ACHN (cell line): ENCODE results near the gene GPRC5A.

Experiments used
- DNase-seq: peaks from one replicate; pipeline ENCODE4 v3.0.0-alpha.2; 2015
- in situ Hi-C: cut with HindIII; loops from 2 replicates; pipeline ENCODE4 v1.10.0; 2017; ENCODE audit warnings: low sequenced_read_pairs, low pct_ligation_motif_present, low pct_unique_long_range_greater_than_20kb

Gene GPRC5A

DNA sequence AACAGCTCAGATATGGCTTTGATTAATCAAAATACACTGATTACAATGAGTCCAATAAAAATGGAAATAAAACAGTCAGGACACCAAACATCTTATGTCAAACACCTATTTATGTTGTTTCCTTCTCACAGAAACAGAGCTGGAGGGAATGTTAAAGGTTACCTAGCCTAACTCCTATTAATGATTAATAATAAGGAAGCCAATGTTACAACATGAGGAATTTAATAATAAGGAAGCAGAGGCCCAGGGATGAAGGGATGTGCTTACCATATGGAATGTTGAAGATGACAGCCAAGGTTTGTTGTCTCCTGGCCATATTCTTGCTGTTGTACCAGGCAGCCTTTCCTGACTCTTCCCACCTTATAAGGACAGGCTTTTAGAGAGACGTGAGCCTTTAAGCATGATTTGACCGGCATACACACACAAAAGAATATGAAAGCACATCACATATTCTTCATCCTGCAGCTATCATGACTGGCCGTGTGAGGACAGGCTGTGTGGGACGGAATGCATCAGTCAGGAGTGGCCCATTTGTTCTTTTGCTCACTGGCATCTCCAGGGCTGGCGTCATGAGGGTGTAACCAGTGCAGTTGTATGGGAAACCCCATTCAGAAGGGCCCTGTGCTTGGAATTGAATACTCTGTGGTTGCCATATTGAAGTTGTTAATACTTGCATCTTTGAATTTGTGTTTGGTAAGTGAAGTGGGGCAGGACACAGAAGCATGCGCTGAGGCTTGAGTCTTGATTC is 63.7 kb downstream of the GPRC5A start:
- in situ Hi-C loops: no loop called here
- peak; percentile 33 for DNase-seq

DNA sequence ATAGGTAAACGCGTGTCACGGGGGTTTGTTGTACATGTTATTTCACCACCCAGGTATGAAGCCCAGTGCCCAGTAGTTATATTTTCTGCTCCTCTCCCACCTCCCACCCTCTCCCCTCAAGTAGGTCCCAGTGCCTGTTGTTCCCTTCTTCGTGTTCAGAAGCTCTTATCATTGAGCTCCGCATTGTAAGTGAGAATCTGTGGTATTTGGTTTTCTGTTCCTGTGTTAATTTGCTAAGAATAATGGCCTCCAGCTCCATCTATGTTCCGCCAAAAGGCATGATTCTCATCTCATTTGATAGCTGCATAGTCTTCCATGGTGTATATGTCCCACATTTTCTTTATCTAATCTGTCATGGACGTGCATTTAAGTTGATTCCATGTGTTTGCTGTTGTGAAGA is 67.5 kb downstream of the GPRC5A start:
- in situ Hi-C loops: no loop called here
- no peak for DNase-seq

DNA sequence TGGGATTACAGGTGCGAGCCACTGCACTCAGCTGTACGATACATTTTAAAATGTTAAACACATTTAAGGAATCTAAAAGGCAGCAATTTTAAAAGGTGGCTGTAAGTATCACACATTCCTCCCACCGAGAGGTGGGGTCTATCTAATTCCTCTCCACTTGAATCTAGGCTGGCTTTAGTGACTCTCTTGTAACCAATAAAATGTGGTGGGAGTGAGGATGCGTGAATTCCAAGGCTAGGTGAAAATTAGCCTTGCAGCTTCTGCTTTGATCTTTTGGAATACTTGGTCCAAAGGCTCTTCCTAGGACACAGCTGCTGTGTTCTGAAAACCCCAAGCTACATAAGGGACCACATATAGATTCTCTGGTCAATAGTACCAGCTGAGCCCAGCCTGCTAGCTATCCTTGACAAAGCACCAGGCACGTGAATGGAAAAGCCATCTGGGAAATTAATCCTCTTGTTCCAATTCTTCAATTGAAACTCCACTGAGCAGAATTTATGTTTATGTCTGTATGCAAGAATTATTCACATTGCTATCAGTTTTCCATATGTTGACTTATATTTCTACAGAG is 69.4 kb downstream of the GPRC5A start:
- in situ Hi-C loops: no loop called here
- no peak for DNase-seq

- DNase-seq: no peak
- in situ Hi-C loops: no loop called here
Measured at GRCh38 chr12:12964255-12964654, 72.9 kb downstream of the GPRC5A start.

DNA sequence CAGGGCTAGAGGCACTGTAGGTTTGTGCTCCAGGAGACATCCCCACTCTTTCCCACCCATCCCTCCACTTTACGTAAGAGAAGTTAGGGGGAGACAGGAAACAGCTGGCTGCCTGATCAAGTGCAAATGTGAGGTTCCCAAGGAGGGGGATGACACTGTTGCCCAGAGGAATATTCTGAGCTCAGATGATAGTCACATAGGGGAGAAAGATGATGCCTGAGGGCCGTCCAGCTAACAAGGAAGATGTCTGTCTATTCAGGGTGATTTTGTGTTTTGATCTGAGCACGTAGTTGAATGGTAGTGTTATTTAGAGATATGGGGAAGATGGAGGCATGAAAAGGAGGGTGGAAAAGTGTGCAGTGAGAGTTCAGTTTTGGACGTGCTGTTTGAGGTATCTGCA is 74.5 kb downstream of the GPRC5A start:
- no peak for DNase-seq
- in situ Hi-C loops: no loop called here
